NCI-H2171 treated with DMSO at 0.1 percent for 48 hours (cell line): Measurements from ENCODE around the gene IFITM2.
"Not testable (repeated sequence)": the region's sequence is repeated elsewhere in the genome, so short reads cannot be mapped to it uniquely, and the experiment has no call there.

Source experiments
- DNase-seq: peaks from one replicate; lab custom pipeline; 2025; lab: John Stamatoyannopoulos, UW

The IFITM2 gene

DNA sequence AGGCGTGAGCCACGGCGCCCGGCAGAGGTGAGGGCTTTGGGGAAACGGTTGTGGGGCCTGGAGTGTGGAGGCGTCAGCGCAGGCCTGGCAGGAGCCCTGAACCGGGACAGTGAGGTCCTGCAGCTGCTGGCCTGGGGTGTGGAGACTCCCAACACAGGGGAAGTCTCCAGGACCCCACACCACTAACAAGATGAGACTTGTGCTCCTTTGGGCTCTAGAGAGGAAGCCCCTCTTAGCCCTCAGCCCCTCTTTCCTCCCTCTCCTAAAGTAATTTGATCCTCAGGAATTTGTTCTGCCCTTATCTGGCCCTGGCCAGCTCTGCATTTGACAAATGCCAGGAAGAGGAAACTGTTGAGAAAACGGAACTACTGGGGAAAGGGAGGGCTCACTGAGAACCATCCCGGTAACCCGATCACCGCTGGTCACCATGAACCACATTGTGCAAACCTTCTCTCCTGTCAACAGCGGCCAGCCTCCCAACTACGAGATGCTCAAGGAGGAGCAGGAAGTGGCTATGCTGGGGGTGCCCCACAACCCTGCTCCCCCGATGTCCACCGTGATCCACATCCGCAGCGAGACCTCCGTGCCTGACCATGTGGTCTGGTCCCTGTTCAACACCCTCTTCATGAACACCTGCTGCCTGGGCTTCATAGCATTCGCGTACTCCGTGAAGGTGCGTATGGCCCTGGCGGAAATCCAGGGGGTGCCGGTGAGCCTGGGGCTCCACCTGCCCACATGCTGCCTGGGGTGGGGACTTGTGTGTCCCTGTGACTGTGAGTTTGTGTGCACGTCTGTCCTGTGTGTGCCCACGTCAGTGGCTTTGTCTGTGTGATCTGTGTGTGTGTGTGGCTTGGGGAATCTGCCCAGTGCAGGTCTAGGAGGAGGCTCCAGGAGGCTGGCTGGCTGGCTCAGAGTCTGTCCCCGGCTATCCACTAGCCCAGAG lies at the start of gene IFITM2:
TSS of gene IFITM2 (plus strand) at position 51 of the 943 bp plus-strand sequence. CDS start at position 428, 377 bp downstream.
- DNase-seq: not testable (repeated sequence)

DNA sequence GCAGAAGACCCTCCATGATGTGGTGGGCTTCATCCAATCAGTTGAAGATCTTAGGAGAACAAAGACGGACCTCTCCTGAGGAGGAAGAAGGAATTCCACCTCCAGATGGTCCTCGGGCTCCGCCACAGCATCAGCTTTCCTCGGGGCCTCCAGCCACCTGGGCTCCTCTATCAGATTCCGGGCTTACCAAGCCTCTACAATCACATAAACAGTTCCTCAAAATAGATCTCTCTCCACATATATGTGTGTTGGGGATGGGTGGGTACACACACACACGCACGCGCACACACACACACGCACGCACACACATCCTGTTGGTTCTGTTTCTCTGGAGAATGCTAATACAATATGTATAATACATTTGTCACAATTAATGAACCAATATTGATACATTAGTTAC lies 48.2 kb upstream of the IFITM2 start:
- DNase-seq: peak; percentile 6

DNA sequence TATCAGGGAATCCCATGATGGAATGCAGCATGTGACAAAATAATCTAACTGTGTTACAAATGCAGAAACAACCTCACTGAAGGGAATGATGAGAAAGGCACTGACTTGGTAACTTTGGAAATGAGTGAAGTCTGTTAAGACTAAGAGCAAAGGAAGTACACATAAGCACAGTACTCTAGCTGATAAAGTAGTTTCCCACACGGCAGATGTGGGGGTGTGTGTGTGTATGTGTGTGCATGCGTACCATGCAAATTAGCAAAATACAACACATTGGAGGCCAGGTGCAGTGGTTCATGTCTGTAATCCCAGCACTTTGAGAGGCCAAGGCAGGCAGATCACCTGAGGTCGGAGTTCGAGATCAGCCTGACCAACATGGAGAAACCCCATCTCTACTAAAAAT lies 46.0 kb upstream of the IFITM2 start:
- no peak for DNase-seq

DNA sequence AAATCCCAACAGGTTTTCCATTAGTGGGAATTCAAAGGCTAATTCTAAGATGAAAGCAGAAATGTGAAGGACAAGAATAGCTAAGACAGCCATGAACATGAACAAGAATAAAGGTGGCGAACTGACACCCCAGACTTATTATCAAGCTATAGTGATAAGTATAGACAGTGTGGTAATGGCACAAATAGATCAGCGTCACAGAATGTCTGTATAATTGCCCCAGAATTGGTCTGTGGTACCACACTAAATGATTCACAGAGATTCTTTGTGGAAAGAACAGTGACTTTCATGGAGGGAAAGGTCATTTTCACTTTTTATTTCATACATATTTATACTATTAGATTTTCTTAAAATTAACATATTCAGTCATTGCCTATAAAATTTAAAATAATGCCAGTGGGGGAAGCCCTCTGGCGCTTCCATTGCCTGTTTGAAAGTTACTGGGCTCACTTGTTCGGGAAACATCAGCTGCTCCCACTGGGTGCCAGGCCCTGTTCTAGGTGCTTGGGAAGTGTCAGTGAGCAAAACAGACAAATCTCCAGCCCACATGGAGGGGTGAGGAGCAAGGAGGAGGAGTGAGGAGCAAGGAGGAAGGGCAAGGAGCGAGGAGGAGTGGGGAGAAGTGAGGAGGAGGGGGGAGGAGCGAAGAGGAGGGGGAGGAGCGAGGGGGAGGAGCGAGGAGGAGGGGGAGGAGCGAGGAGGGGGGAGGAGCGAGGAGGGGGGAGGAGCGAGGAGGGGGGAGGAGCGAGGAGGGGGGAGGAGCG lies 40.8 kb upstream of the IFITM2 start:
- DNase-seq: no peak

DNA sequence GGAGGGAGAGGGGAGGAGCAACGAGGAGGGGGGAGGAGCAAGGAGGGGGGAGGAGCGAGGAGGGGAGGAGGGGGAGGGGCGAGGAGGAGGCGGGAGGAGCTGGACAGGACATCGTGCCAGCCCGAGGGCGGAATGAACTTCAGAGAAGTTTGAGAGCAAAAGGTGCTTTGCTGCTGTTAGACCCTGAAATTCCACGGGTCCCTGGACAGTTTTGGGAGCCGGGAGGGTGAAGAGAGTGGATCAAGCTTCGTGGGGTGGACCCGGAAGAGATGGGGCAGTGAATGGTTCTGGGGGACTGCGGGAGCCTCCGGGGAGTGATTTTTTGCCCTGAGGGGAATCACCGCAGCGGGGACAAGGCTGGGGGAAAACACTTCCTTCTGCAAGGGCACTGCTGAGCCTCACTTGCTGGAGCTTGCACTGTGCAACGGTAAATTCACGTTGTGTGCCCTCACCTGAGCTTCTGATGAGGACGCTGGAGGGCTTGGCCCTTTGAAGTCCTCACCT lies 40.1 kb upstream of the IFITM2 start:
- DNase-seq: no peak

DNA sequence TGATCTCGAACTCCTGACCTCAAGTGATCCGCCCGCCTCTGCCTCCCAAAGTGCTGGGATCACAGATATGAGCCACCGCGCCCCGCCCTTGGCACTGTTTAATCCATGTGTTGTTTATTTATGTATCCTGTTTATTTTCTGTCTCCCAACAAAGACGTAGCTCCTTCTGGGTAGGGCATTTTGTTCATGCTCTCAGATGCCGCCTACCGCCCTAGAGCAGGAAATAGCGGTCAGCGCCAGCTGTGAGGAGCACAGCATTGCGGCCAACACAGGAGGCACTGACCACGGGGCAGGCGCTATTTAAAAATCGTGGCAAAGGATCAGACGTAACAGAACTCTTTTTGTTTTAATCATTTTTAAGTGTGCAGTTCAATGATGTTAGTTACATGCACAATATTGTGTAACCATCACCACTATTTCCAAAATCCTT lies 38.9 kb upstream of the IFITM2 start:
- not testable (repeated sequence) for DNase-seq

DNA sequence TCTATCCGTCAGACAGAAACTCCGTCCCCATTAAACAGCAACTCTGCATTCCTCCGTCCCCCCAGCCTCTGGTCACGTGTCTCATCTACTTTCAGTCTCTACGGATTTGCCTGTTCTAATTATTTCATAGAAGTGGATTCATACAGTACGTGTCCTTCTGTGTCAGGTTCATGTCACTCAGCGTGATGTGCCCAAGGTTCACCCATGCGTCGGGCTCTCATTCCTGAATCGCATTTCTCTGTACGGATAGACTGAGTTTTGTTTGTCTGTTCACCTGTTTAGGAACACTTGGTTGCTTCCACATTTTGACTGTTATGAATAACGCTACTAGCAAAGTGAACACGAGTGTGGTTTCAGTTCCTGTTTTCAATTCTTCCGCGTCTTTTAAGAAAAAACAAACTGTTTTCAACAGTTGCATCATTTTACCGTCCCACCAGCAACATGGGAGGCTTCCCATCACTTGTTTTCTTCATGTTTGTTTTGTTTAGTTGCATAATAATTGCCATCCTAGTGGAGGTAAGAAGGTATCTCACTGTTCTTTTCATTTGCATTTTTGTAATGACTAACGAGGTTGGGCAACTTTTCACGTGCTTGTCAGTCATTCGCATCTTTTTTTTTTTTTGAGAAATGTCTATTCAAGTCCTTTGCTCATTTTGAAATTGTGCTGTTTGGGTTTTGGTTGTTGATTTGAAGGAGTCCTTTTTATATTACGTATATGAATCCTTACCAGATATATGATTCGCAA lies 38.3 kb upstream of the IFITM2 start:
- no peak for DNase-seq

DNA sequence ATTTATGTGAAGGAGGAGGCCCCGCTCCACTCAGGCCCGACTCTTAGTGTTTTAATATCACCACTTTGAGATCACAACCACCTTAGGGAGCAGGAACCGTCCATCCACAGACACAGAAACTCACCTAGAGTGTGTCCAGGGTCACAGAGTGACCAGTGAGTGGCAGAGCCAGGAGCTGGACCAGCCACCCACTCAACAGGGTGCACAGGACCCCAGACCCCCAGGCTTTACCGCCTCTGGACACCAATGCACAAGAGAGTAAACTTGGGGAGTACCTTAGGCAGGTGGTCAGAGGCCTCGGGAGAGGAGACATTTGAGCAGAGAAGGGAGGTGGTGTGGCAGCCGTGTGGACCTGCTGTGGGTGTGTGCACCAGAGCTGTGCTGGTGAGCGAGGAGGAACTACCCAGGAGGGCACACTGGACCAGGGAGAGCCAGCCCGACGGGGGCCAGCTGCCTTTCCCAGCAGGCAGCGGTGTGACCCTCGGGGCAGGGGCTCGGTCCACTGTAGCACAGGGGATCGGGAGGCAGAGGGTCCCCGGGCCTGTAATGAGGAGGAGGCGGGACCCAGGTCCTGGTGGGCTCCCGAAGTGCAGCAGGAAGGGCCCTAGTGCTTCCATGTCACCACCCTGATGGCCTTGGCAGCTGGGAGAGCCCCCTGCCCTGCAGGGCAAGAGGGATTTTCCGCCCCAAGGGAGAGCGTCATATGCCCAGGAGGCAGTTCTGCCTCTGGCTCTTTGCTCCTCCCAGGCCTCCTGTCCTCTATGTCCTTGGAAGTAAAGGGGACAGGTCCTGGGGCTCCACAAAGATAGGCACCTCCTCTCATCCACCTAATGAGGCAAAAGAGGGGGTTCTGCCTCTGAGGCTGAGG lies 36.9 kb upstream of the IFITM2 start:
- DNase-seq: no peak

DNA sequence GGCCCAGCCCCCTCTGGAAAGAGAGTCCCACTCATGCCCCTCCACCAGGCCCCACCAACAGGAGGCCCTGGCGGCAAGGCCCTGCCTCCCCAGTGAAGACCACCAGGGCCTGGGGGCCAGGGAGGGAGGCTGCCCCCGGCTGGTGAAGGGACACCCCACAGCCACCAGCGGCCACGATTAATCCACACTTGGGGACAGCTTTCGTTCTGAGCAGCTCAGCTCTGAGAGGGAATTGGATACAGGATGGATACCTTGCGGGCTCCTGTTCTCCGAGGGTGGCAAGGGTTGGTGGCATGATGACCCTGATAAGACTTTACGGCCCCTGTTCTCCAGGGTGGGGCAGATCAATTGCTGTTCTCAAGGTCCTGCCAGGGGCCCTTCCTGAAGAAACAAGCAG lies 36.3 kb upstream of the IFITM2 start:
- no peak for DNase-seq

DNA sequence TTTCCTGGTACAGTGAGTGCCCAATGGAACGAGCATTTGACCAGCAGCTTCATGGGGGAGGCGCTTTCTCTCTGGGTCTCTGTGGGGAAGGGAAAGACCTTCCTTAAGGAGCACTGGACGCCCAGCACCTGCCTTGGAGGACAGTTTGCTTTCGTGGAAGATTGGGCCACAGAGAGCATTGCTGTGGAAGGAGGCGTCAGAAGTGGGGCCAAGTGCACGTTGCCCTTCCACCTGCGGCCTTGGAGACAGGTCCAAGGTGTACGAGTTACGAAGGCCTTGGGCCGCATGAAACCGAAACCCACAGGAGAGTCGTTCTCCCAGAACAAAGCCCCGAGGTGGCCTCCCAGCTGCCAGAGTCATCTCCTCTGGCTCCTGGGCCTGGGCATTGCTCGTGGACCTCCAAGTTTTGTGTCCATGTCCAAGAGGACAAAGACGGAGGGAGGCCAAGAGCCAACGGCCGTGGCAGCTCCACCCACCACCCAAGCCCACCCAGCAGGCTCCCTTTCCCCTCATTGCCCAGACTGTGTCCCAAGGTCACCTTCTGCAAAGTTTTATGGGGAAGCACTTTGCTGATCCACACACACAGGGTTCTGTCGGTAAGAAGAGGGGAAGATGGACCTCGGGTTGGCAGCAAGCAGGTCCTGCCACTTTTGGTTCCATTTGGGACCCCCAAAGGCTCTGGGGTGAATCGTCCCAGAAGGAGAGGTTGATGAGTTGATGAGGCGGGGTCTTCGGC lies 35.3 kb upstream of the IFITM2 start:
- DNase-seq: no peak

DNA sequence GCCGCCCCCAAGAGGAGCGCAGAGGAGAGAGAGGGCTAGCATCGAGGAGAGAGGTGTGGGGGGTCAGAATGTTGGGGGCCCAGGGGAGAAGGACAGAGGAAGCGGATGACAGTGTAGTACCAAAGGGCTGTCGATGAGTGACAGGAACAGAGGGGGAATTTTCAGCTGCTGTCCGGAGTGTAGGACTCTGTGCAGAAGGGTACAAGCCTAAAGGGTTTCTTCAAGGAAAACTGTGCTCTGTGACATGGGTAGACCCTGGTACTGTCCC lies 34.8 kb upstream of the IFITM2 start:
- DNase-seq: no peak

DNA sequence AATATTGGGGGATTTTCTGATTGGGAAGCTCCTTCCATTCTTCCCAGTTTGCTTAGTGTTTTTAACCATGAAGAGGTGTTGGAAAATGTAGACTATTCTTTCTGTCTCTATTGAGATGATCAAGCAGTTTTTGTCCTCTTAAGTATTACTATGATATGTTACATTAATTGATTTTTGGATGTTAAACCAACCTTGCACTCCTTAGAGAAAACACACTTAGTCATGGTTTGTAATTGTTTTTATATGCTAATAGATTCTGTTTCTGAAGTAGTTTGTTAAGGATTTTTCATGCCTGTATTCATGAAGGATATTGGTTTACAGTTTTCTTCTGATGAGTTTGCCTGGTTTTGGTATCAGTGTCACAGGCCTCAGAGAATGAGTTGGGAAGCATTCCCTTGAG lies 31.4 kb upstream of the IFITM2 start:
- DNase-seq: peak; percentile 33

DNA sequence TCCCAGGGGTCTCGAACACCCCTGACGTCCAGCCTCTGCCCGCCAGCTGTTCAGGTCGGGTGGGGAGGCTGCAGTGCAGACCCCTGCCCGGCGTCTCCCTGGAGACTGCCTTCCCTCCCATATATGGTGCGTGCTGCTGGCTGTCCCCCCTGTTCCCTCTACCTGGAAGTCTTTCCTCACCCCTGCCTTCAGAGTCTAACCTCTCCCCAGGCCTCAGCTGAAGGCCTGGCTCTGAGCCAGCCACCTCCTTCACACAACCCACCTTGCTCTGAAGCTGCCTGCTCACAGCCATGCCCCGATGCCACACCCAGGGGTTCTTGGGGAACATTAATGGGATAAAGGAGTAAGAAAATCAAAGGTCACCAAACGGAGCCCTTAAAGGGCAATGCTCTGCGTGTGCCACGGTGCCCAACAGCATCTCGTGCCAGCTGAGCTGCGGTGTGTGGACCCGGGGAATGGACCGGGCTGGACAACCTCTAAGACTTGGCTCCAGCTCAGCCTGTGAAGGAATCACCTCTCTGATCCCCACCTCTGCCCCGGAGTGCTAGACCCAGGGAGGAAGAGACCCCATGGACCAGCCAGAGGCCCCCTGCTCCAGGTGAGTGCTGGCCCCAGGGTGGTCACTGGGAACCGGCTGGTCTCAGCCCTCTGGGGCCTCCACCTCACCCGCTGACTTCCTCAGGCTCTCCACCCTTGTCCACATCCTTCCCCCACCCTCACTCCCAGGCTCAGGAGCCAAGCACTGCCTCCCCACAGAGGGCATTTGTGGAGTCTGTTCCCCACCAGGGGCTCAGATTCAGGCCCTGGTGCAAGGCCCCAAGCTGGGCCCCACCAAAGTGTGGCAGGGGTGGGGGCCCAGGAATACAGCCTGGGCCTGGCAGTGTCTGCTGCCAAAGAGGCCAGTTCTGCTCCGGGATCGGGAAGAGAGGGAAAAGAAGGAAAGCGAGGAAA lies 29.3 kb upstream of the IFITM2 start, which contains the start of gene NLRP6:
TSS of gene NLRP6 (plus strand) at position 407 of the 951 bp plus-strand sequence. CDS start at position 570, 163 bp downstream.
- no peak for DNase-seq

DNA sequence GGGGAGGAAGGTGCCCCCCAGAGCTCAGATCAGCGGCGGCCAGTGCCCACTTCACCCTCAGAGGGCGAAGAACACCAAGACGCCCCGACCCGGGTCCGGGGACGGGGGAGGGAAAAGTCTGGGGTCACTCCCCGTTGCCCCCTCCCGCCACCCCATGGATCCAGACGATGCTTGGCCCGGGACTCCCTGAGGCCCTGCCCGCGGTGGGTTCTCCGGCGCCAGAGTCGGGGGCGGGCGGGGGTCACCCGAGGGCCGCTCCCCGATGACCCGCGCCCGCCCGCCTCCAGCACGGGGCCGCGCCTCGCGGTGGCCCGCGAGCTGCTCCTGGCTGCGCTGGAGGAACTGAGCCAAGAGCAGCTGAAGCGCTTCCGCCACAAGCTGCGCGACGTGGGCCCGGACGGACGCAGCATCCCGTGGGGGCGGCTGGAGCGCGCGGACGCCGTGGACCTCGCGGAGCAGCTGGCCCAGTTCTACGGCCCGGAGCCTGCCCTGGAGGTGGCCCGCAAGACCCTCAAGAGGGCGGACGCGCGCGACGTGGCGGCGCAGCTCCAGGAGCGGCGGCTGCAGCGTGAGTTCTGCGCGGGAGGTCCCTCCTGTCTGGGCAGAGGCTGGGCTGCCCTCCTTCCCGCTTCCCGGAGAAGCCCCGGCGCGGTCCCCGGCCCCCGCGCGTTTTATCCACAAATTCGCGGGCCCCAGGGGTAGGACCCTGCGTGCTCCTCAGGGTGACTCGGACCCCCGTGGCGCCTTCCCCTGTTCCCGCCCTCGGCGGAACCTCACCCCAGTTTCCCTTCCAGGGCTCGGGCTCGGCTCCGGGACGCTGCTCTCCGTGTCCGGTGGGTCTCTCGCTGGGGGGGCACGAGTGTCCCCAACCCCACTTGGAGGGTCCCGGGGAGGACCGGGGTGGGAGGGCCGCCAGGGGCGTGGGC lies 28.3 kb upstream of the IFITM2 start:
- no peak for DNase-seq

DNA sequence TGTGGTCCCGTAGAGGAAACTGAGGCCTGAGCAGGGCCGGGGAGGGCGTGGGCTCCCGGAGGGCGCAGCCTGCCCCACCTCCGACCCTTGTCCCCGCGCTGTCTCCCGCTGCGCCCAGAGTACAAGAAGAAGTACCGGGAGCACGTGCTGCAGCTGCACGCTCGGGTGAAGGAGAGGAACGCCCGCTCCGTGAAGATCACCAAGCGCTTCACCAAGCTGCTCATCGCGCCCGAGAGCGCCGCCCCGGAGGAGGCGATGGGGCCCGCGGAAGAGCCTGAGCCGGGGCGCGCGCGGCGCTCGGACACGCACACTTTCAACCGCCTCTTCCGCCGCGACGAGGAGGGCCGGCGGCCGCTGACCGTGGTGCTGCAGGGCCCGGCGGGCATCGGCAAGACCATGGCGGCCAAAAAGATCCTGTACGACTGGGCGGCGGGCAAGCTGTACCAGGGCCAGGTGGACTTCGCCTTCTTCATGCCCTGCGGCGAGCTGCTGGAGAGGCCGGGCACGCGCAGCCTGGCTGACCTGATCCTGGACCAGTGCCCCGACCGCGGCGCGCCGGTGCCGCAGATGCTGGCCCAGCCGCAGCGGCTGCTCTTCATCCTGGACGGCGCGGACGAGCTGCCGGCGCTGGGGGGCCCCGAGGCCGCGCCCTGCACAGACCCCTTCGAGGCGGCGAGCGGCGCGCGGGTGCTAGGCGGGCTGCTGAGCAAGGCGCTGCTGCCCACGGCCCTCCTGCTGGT lies 27.5 kb upstream of the IFITM2 start:
- peak; percentile 10 for DNase-seq

DNA sequence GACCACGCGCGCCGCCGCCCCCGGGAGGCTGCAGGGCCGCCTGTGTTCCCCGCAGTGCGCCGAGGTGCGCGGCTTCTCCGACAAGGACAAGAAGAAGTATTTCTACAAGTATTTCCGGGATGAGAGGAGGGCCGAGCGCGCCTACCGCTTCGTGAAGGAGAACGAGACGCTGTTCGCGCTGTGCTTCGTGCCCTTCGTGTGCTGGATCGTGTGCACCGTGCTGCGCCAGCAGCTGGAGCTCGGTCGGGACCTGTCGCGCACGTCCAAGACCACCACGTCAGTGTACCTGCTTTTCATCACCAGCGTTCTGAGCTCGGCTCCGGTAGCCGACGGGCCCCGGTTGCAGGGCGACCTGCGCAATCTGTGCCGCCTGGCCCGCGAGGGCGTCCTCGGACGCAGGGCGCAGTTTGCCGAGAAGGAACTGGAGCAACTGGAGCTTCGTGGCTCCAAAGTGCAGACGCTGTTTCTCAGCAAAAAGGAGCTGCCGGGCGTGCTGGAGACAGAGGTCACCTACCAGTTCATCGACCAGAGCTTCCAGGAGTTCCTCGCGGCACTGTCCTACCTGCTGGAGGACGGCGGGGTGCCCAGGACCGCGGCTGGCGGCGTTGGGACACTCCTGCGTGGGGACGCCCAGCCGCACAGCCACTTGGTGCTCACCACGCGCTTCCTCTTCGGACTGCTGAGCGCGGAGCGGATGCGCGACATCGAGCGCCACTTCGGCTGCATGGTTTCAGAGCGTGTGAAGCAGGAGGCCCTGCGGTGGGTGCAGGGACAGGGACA lies 26.7 kb upstream of the IFITM2 start:
- no peak for DNase-seq
